Breast epithelium (tissue), 3 donors: ENCODE data around the gene KPNA1.

Source experiments
- POLR2A ChIP-seq: fragments of 450-650 bp; IDR thresholded peaks from one replicate; pipeline ENCODE4 v1.6.1; 2016; ENCODE audit warnings: antibody characterized with exemption, mild to moderate bottlenecking, moderate library complexity
- POLR2AphosphoS5 ChIP-seq, 3 donors: sonication (generic); formaldehyde crosslinking; IDR thresholded peaks; one replicate each; pipeline ENCODE4 v1.6.1; 2017; ENCODE audit warnings: antibody characterized with exemption in 3 of 3
- TF ChIP-seq, protein P1 (sequence below), 3 donors: fragments of 450-650 bp; IDR thresholded peaks; one replicate each; pipeline ENCODE4 v1.5.1; 2016 to 2017; ENCODE audit warnings: antibody characterized with exemption in 3 of 3, mild to moderate bottlenecking in 3 of 3, moderate library complexity in 3 of 3

GRCh38 chr3:122409446-122409845 lies 105.3 kb downstream of the KPNA1 start:
- TF ChIP-seq, protein P1, sequence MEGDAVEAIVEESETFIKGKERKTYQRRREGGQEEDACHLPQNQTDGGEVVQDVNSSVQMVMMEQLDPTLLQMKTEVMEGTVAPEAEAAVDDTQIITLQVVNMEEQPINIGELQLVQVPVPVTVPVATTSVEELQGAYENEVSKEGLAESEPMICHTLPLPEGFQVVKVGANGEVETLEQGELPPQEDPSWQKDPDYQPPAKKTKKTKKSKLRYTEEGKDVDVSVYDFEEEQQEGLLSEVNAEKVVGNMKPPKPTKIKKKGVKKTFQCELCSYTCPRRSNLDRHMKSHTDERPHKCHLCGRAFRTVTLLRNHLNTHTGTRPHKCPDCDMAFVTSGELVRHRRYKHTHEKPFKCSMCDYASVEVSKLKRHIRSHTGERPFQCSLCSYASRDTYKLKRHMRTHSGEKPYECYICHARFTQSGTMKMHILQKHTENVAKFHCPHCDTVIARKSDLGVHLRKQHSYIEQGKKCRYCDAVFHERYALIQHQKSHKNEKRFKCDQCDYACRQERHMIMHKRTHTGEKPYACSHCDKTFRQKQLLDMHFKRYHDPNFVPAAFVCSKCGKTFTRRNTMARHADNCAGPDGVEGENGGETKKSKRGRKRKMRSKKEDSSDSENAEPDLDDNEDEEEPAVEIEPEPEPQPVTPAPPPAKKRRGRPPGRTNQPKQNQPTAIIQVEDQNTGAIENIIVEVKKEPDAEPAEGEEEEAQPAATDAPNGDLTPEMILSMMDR (IDR thresholded peaks at IDR 0.05) = no peak
- no peak for TF ChIP-seq POLR2A
- no peak for TF ChIP-seq POLR2AphosphoS5 (IDR thresholded peaks at IDR 0.05)
